ENCODE data around the gene CCR9. TPM values are rescaled to one million over a fixed set of nuclear protein-coding genes. Genes with fewer than 3 reads are reported as not detected.

CCR9 gene, protein sequence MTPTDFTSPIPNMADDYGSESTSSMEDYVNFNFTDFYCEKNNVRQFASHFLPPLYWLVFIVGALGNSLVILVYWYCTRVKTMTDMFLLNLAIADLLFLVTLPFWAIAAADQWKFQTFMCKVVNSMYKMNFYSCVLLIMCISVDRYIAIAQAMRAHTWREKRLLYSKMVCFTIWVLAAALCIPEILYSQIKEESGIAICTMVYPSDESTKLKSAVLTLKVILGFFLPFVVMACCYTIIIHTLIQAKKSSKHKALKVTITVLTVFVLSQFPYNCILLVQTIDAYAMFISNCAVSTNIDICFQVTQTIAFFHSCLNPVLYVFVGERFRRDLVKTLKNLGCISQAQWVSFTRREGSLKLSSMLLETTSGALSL
- not detected in 2 replicates for total RNA-seq (ENCODE audit: low replicate concordance)

DNA sequence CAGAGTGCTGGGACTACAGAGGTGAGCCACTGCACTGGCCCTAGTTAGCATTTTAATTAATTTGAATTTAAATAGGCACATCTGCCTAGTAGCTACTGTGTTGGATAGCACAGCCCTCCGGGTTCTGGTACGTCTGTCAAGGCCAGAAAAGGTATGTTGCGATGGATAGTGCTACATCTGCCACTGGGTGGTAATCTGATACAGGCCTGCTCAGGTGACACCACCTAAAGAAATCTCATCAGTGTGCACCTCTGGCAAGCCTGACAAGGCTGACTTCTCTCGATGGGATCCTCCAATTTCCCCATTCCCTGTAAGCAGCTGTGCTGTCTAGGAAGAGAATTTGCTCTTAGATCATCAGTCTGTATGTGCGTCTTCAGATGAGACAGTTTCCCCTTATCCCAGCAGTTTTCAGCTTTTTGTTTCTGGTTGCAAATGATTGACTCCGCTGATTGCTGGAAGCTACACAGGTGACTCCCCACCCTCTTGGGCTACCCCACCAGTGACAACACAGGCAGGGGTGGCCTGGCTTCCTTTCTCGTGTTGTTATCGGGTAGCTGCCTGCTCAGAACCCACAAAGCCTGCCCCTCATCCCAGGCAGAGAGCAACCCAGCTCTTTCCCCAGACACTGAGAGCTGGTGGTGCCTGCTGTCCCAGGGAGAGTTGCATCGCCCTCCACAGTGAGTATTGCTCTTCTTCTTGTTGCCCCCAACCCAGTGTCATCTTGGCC lies at the start of gene CCR9:
Gene CCR9, plus strand, starts transcription at position 565 of the 727 bp plus-strand sequence. CDS start 8,391 bp downstream, outside the sequence.

DNA sequence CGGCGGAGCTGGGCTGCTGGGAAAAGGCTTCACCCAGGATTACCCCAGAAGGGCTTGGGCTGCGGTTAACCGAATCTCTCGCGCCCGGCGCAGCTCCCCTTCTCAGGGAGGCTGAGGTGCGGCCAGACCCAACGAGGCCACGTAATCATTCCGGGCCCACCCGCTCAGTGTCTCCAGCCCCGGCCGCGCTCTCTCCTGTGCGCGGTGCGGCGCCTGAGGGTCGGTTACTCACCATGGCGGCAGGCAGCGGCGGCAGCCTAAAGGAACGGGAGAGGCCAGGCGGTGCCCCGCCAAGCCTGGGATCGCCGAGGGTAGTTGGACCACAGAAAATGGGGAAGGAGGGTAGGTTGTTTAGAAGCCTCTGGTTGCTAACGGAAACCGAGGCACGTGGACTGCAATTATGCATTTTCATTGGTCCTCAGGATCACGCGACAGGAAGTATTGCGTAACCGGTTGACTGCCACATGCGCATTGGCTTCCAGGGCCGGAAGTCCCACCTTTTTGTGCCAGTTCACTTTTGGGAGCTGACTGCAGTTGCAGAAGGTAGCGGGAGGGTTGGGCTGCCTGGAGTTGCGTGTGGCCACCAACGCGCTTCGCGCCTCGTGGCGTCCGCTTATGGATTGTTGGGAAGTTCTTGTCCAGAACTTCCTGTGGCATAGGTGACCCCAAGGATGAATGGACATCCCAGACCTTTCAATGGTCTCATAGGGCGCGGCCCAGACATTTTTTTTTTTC lies 44.4 kb upstream of the CCR9 start, which contains the start of gene LZTFL1:
Gene LZTFL1, minus strand, starts transcription at position 363 of the 735 bp plus-strand sequence. Its CDS starts 128 bp downstream, at position 235.

GRCh38 chr3:45943207-45943846 lies 57.0 kb downstream of the CCR9 start, which contains the start of gene CXCR6:
Gene CXCR6, plus strand, starts transcription at chr3:45943464. Its CDS starts 3,018 bp downstream, at chr3:45946482.

Other genes with a start within 250 kb of the CCR9 start
- 21.0 and 34.5 TPM in 2 replicates for gene SACM1L, start 197.1 kb upstream of the CCR9 start, total RNA-seq (ENCODE audit: low replicate concordance)
- gene SLC6A20, start 90.0 kb upstream of the CCR9 start, total RNA-seq (ENCODE audit: low replicate concordance), result not detected in 2 replicates
- 9.1 and 15.2 TPM in 2 replicates for gene LZTFL1, start 44.4 kb upstream of the CCR9 start, total RNA-seq (ENCODE audit: low replicate concordance)
- not detected in 2 replicates for gene CXCR6, start 56.9 kb downstream of the CCR9 start, total RNA-seq (ENCODE audit: low replicate concordance)
- 23.2 and 28.4 TPM in 2 replicates for gene FYCO1, start 109.3 kb downstream of the CCR9 start, total RNA-seq (ENCODE audit: low replicate concordance)
- gene XCR1, start 140.9 kb downstream of the CCR9 start, total RNA-seq (ENCODE audit: low replicate concordance), result 0.23 TPM in 1 of 2 replicates, not detected in the other